ENCODE data around the gene LDLRAD4. TPM values are rescaled to one million over a fixed set of nuclear protein-coding genes. Genes with fewer than 3 reads are reported as not detected.

The LDLRAD4 gene
- total and polyA plus RNA-seq, 2 donors (not counting 1 experiment from before 2014, with no cell fraction given) = 13.9 to 35.7 TPM

DNA sequence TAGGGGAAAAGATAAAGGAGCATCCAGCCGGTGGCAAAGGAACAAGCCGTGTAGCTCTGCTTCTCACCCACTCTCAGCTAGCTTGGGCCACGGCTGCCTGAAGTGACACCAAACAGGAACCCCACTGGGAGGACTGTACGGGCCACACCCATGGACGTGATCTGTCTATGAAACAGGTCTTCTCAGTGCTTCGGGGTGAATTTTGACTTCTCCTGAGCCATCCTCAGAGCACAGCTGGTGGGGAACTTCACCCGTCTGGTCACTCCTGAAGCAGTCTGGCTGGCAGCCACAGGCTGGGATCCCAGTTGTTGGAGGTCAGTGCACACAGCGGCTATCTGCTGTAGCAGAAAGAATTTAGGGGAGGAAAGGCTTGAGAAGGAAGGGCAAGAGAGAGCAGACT is 284.0 kb downstream of the LDLRAD4 start:
- H3K27ac Mint-ChIP-seq = peak overlapping the region; percentile 15
- H3K27me3 Mint-ChIP-seq = peaks cover 4% of the 10 kb centered on the region
- Histone ChIP-seq H3K4me3 (ENCODE audit: control extremely low read depth in 1 of 5, extremely low read depth in 1 of 5, insufficient read depth in 1 of 5, low read depth in 2 of 5, low read length in 4 of 5) (no peak overlapping the region), H4K20me1 (ENCODE audit: control insufficient read depth, insufficient read depth, low read length, poor library complexity, severe bottlenecking) (peaks cover 5% of the 10 kb centered on the region), H3K4me2 (replicated peaks; ENCODE audit: low read depth, low read length, poor library complexity, severe bottlenecking) (peak overlapping the region; percentile 6), H3K27me3 (replicated peaks in 1 of 4; ENCODE audit: control extremely low read depth in 1 of 4, control insufficient read depth in 3 of 4, insufficient read depth in 4 of 4, low read length in 3 of 4) (no peaks in the 10 kb centered on the region), H3K4me1 (ENCODE audit: control insufficient read depth in 2 of 2, insufficient read depth in 2 of 2, low read length in 2 of 2) (peaks cover 6 to 22% of the 10 kb centered on the region in 2 donors), H3K36me3 (replicated peaks in 1 of 2; ENCODE audit: control extremely low read depth in 1 of 2, control insufficient read depth in 1 of 2, extremely low read depth in 1 of 2, insufficient read depth in 2 of 2, low read length in 1 of 2) (peaks cover 0 to 6% of the 10 kb centered on the region in 2 experiments), H3K9me3 (ENCODE audit: control extremely low read depth in 1 of 3, control insufficient read depth in 2 of 3, insufficient read depth in 1 of 3, low read length in 2 of 3) (peaks cover 0 to 21% (median 0%) of the 10 kb centered on the region in 3 donors), H3K79me2 (ENCODE audit: control insufficient read depth, insufficient read depth, low read length) (peaks cover 8% of the 10 kb centered on the region), H2AFZ (ENCODE audit: insufficient read depth, low read depth, low read length, poor library complexity, severe bottlenecking) (no peak overlapping the region), H3K9ac (ENCODE audit: low read length) (no peak overlapping the region), H3K27ac (ENCODE audit: low read length in 2 of 2) (no peak overlapping the region)
- intact Hi-C loops (cut with micrococcal nuclease) = no loop called here
- WGBS (ENCODE audit: insufficient coverage) = 83% methylated on average over 8 of the region's 8 CpGs
- TF ChIP-seq EZH2 (IDR thresholded peaks at IDR 0.05; ENCODE audit: borderline replicate concordance, insufficient read depth, low read depth, low read length, poor library complexity, severe bottlenecking) = no peak
- TF ChIP-seq, protein P1, sequence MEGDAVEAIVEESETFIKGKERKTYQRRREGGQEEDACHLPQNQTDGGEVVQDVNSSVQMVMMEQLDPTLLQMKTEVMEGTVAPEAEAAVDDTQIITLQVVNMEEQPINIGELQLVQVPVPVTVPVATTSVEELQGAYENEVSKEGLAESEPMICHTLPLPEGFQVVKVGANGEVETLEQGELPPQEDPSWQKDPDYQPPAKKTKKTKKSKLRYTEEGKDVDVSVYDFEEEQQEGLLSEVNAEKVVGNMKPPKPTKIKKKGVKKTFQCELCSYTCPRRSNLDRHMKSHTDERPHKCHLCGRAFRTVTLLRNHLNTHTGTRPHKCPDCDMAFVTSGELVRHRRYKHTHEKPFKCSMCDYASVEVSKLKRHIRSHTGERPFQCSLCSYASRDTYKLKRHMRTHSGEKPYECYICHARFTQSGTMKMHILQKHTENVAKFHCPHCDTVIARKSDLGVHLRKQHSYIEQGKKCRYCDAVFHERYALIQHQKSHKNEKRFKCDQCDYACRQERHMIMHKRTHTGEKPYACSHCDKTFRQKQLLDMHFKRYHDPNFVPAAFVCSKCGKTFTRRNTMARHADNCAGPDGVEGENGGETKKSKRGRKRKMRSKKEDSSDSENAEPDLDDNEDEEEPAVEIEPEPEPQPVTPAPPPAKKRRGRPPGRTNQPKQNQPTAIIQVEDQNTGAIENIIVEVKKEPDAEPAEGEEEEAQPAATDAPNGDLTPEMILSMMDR (IDR thresholded peaks at IDR 0.05) = no peak
- DNase-seq = no peak
- H3K9me3 Mint-ChIP-seq (ENCODE audit: insufficient read depth) = peaks cover 3% of the 10 kb centered on the region
- H3K4me1 Mint-ChIP-seq = peaks cover 26% of the 10 kb centered on the region
- peak; percentile 17 for ATAC-seq (ENCODE audit: low read depth)
- ChIA-PET CTCF (interaction anchor here (0.9 to 1.4 kb wide), 4 partner anchors 8 to 343 kb away, joined by 3 to 5 read pairs (median 3); no protein-coding TSS in a partner anchor), POLR2A (no interaction called here)
- H3K4me3 Mint-ChIP-seq = peak overlapping the region; percentile 34

DNA sequence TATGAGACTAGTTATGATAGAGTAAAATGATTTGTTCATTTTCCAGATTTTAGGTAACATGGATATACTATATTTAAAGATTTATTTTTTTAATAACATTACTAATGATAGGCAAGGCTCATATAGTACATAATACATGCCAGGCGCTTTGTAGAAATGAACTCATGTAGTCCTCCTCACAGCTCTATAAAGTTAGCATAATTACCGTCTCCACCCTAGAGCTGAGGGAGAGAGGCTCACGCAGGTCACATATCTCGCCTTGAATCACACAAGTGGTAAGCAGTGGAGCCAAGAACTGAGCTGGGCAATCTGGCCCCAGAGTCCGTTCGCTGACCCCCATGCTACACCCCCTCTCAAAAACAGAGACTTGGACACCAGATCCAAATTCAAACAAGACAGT is 285.3 kb downstream of the LDLRAD4 start:
- no peak overlapping the region for H3K27ac Mint-ChIP-seq
- intact Hi-C loops (cut with micrococcal nuclease) = no loop called here
- ATAC-seq (ENCODE audit: low read depth) (no peak), DNase-seq (no peak)
- Histone ChIP-seq H3K4me2 (replicated peaks; ENCODE audit: low read depth, low read length, poor library complexity, severe bottlenecking) (no peak overlapping the region), H3K27ac (ENCODE audit: low read length in 2 of 2) (no peak overlapping the region), H3K79me2 (ENCODE audit: control insufficient read depth, insufficient read depth, low read length) (peaks cover 8% of the 10 kb centered on the region), H3K9ac (ENCODE audit: low read length) (no peak overlapping the region), H2AFZ (ENCODE audit: insufficient read depth, low read depth, low read length, poor library complexity, severe bottlenecking) (no peak overlapping the region), H3K27me3 (replicated peaks in 1 of 4; ENCODE audit: control extremely low read depth in 1 of 4, control insufficient read depth in 3 of 4, insufficient read depth in 4 of 4, low read length in 3 of 4) (no peaks in the 10 kb centered on the region), H3K9me3 (ENCODE audit: control extremely low read depth in 1 of 3, control insufficient read depth in 2 of 3, insufficient read depth in 1 of 3, low read length in 2 of 3) (peaks cover 0 to 14% (median 0%) of the 10 kb centered on the region in 3 donors), H3K4me1 (ENCODE audit: control insufficient read depth in 2 of 2, insufficient read depth in 2 of 2, low read length in 2 of 2) (peaks cover 6 to 22% of the 10 kb centered on the region in 2 donors), H3K4me3 (ENCODE audit: control extremely low read depth in 1 of 5, extremely low read depth in 1 of 5, insufficient read depth in 1 of 5, low read depth in 2 of 5, low read length in 4 of 5) (no peak overlapping the region), H4K20me1 (ENCODE audit: control insufficient read depth, insufficient read depth, low read length, poor library complexity, severe bottlenecking) (peaks cover 5% of the 10 kb centered on the region), H3K36me3 (replicated peaks in 1 of 2; ENCODE audit: control extremely low read depth in 1 of 2, control insufficient read depth in 1 of 2, extremely low read depth in 1 of 2, insufficient read depth in 2 of 2, low read length in 1 of 2) (no peaks in the 10 kb centered on the region)
- 80% methylated on average over 4 of the region's 6 CpGs for WGBS (ENCODE audit: insufficient coverage)
- peaks cover 26% of the 10 kb centered on the region for H3K4me1 Mint-ChIP-seq
- no peak for TF ChIP-seq EZH2 (IDR thresholded peaks at IDR 0.05; ENCODE audit: borderline replicate concordance, insufficient read depth, low read depth, low read length, poor library complexity, severe bottlenecking)
- TF ChIP-seq, protein P1 (IDR thresholded peaks at IDR 0.05) = no peak
- ChIA-PET CTCF (no interaction called here), POLR2A (no interaction called here)
- peaks cover 3% of the 10 kb centered on the region for H3K9me3 Mint-ChIP-seq (ENCODE audit: insufficient read depth)
- H3K27me3 Mint-ChIP-seq = peaks cover 4% of the 10 kb centered on the region
- H3K4me3 Mint-ChIP-seq = no peak overlapping the region
